Hippocampal formation (tissue), 2 donors: ENCODE measurements around the gene LY6G6C.
"Not testable (repeated sequence)": the region's sequence is repeated elsewhere in the genome, so short reads cannot be mapped to it uniquely, and the experiment has no call there.

ENCODE experiments used
- DNase-seq, 2 donors: peaks; one replicate each; lab custom pipeline; 2025; lab: John Stamatoyannopoulos, UW

The LY6G6C gene

GRCh38 chr6:31727034-31727716 is 5.6 kb upstream of the LY6G6C start:
- DNase-seq, result no peak

GRCh38 chr6:31725502-31726350 is 4.2 kb upstream of the LY6G6C start:
- DNase-seq, result no peak

GRCh38 chr6:31723980-31724691 is 2.6 kb upstream of the LY6G6C start:
- no peak for DNase-seq

- DNase-seq, result no peak
Observed at GRCh38 chr6:31723245-31723979, 1.9 kb upstream of the LY6G6C start, which contains the start of gene MPIG6B. Gene MPIG6B, plus strand, starts transcription at chr6:31723373. Its CDS starts 11 bp downstream, at chr6:31723384.

- DNase-seq, result no peak
Observed at GRCh38 chr6:31722173-31722572, 627 bp upstream of the LY6G6C start.

GRCh38 chr6:31720196-31720770 is 1.3 kb downstream of the LY6G6C start:
- no peak for DNase-seq

- no peak for DNase-seq
Observed at GRCh38 chr6:31719001-31719400, 2.5 kb downstream of the LY6G6C start.

GRCh38 chr6:31718265-31718664 is 3.3 kb downstream of the LY6G6C start:
- no peak for DNase-seq

GRCh38 chr6:31717499-31718222 is 3.9 kb downstream of the LY6G6C start:
- no peak for DNase-seq

- no peak for DNase-seq
Observed at GRCh38 chr6:31715022-31715958, 6.3 kb downstream of the LY6G6C start, which contains the start of gene LY6G6D. Gene LY6G6D, plus strand, starts transcription at chr6:31715348. Its CDS starts 8 bp downstream, at chr6:31715356.

GRCh38 chr6:31713991-31714684 is 7.4 kb downstream of the LY6G6C start:
- no peak for DNase-seq

GRCh38 chr6:31713465-31713864 is 8.1 kb downstream of the LY6G6C start:
- DNase-seq, result no peak

GRCh38 chr6:31712296-31712695 is 9.2 kb downstream of the LY6G6C start:
- no peak for DNase-seq

GRCh38 chr6:31711233-31711632 is 10.3 kb downstream of the LY6G6C start:
- DNase-seq, result no peak

GRCh38 chr6:31710523-31711219 is 10.9 kb downstream of the LY6G6C start:
- no peak for DNase-seq

- DNase-seq, result not testable (repeated sequence)
Observed at GRCh38 chr6:31709157-31709556, 12.4 kb downstream of the LY6G6C start.

GRCh38 chr6:31708224-31708623 is 13.3 kb downstream of the LY6G6C start:
- DNase-seq, result no peak

GRCh38 chr6:31707701-31708100 is 13.8 kb downstream of the LY6G6C start:
- DNase-seq, result no peak
